Right lobe of liver (tissue), 6 donors: ENCODE data around the gene TMEM52. TPM values are rescaled to one million over a fixed set of nuclear protein-coding genes. Genes with fewer than 3 reads are reported as not detected.

Source experiments
- ATAC-seq, 4 donors: fragments of 200-7000 bp; cut with Tn5 transposase; one replicate each; pipeline ENCODE4 v1.9.1; 2020; ENCODE audit warnings: mild to moderate bottlenecking in 4 of 4, moderate library complexity in 4 of 4
- DNase-seq, 3 donors: peaks; one replicate each; pipeline ENCODE4 v3.0.0-alpha.2; 2020
- H3K27ac ChIP-seq, 3 donors: fragments of 200-600 bp; one replicate each; pipeline ENCODE4 v1.8.0; 2022
- H3K27me3 ChIP-seq, 2 donors: fragments of 200-600 bp; one replicate each; pipeline ENCODE4 v1.8.0; 2022
- H3K36me3 ChIP-seq, 4 donors: fragments of 200-600 bp; sonication (generic) in 1 of 4; one replicate each; pipeline versions ENCODE4 v1.5.1 to v1.8.0; 2017 to 2022; ENCODE audit warnings: control low read depth in 1 of 4
- H3K4me1 ChIP-seq, 4 donors: fragments of 200-600 bp; sonication (generic) in 1 of 4; one replicate each; pipeline versions ENCODE4 v1.5.1 to v1.8.0; 2017 to 2022; ENCODE audit warnings: control low read depth in 1 of 4
- H3K4me3 ChIP-seq, 3 donors: fragments of 200-600 bp; one replicate each; pipeline ENCODE4 v1.8.0; 2022
- H3K9me3 ChIP-seq, 4 donors: fragments of 200-600 bp; sonication (generic) in 1 of 4; one replicate each; pipeline versions ENCODE4 v1.5.1 to v1.8.0; 2017 to 2022; ENCODE audit warnings: control low read depth in 1 of 4
- POLR2A ChIP-seq: fragments of 450-650 bp; IDR thresholded peaks from one replicate; pipeline ENCODE4 v1.6.1; 2017; ENCODE audit warnings: antibody characterized with exemption, mild to moderate bottlenecking
- WGBS: methylation state at CpG from one replicate; pipeline ENCODE4 v1.1.6; 2018; ENCODE audit warnings: low coverage, low lambda C conversion rate; ENCODE audit not compliant: insufficient coverage; ENCODE audit errors: missing lambda C conversion rate; 5-methylcytosine and 5-hydroxymethylcytosine counted together
- intact Hi-C, 2 donors: fragments of 100-400 bp; cut with DNase I; formaldehyde crosslinking; loops; one replicate each; pipeline versions ENCODE4 v1.11.2 to v1.14.1; 2022
- total RNA-seq, 6 experiments: library from RNA; depleted of rRNA in 2 of 6; stranded (reverse); fragments of >200 nt in 2 of 6; fragmentation: NEBNext Ultra II Directional in 3 of 6; extraction: Animal tissue kit (Norgen Biotek cat#: 25700) in 3 of 6; gene quantifications; one replicate each; pipeline versions ENCODE4 v1.1.0 to v1.2.4, GENCODE V29; 2016 to 2023
- TF ChIP-seq, protein P1 (sequence below), 4 donors: fragments of 200-600 bp in 3 of 4; fragments of 450-650 bp in 1 of 4; IDR thresholded peaks; one replicate each; pipeline versions ENCODE4 v1.5.1 to v1.8.0; 2016 to 2022; ENCODE audit warnings: antibody characterized with exemption in 4 of 4, mild to moderate bottlenecking in 2 of 4
- donor health status: DM: no; HTN: yes; CAD: no.
- donor health status: DM: no; HTN: no; CAD: no.
- donor health status: DM: no; HTN: no; CAD: no.
- donor health status: DM: no; HTN: yes; CAD: no.
- donor health status: DM: no; HTN: yes; CAD: no.

Gene TMEM52
- total RNA-seq, 6 experiments from 2014 or later: 2.3 to 13.2 (median 6.0) TPM

DNA sequence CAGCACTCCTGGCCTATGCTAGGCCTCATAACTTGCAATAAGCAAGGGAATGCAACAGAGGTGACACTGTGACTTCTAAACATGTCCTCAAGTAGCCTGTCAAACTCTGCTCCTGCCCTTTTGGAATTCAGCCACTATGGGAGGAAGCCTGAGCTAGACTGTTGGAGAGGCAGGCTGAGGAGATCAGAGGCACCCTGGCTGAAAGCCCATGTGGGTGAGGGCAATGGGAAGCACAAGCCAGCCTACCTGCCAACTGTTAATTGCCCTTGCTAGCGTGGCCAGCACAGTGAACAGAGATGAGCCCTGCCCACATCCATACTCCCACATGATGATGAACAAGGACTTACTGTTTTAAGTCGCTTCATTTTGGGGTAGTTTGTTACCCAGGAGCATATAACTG lies 45.9 kb downstream of the TMEM52 start:
- ATAC-seq (peak; percentile 55 to 93 (median 74)), DNase-seq (peak in 2 of 3 donors; percentile 80 to 85)
- H3K27me3 ChIP-seq: no peaks in the 10 kb centered on the region
- H3K9me3 ChIP-seq: no peaks in the 10 kb centered on the region
- H3K4me1 ChIP-seq: peaks cover 0 to 32% (median 13%) of the 10 kb centered on the region in 4 donors
- peaks cover 0 to 10% (median 0%) of the 10 kb centered on the region in 4 donors for H3K36me3 ChIP-seq
- intact Hi-C loops: no loop called here
- no peak overlapping the region for H3K4me3 ChIP-seq
- H3K27ac ChIP-seq: no peak overlapping the region
- WGBS: 53% methylated on average over 2 of the region's 2 CpGs
- TF ChIP-seq, protein P1, sequence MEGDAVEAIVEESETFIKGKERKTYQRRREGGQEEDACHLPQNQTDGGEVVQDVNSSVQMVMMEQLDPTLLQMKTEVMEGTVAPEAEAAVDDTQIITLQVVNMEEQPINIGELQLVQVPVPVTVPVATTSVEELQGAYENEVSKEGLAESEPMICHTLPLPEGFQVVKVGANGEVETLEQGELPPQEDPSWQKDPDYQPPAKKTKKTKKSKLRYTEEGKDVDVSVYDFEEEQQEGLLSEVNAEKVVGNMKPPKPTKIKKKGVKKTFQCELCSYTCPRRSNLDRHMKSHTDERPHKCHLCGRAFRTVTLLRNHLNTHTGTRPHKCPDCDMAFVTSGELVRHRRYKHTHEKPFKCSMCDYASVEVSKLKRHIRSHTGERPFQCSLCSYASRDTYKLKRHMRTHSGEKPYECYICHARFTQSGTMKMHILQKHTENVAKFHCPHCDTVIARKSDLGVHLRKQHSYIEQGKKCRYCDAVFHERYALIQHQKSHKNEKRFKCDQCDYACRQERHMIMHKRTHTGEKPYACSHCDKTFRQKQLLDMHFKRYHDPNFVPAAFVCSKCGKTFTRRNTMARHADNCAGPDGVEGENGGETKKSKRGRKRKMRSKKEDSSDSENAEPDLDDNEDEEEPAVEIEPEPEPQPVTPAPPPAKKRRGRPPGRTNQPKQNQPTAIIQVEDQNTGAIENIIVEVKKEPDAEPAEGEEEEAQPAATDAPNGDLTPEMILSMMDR (IDR thresholded peaks at IDR 0.05): no peak
- no peak for TF ChIP-seq POLR2A

DNA sequence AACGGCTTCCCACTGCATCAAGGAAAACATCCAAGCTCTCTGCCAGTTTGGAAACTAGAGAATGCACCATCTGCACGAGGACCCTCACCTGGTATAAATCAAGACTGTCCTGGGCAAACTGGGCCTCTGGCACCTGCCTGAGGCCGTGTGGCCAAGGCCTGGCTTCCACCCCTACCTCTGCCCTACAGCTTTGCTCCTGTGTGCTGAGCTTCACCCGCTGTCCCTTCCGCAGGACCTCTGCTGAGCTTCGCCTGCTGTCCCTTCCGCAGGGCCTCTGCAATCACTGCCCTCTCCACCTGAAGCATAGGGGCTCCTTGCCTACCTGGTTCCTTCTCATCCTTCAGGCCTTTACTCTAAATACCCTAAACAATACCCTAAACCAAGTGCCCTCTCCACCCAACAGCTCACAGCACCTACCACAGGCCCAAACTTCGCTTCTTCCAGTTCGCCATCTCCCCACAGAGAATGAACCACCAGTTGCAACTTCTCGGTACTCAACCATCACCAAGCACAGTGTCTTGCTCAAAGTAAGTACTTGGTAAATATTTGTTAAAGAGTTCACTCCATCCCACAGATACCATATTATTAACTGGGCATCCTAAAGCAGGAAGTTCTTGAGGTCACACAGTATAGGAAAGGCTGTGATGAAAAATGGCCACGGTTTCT lies 46.6 kb downstream of the TMEM52 start:
- DNase-seq (no peak), ATAC-seq (peak in 2 of 4 donors; percentile 7 to 15)
- no peak overlapping the region for H3K27ac ChIP-seq
- no peak overlapping the region for H3K4me3 ChIP-seq
- intact Hi-C loops: no loop called here
- H3K27me3 ChIP-seq: no peaks in the 10 kb centered on the region
- H3K9me3 ChIP-seq: no peaks in the 10 kb centered on the region
- peaks cover 0 to 10% (median 0%) of the 10 kb centered on the region in 4 donors for H3K36me3 ChIP-seq
- TF ChIP-seq POLR2A: no peak
- TF ChIP-seq, protein P1 (IDR thresholded peaks at IDR 0.05): no peak
- WGBS: 82% methylated on average over 10 of the region's 11 CpGs
- peaks cover 0 to 32% (median 13%) of the 10 kb centered on the region in 4 donors for H3K4me1 ChIP-seq

DNA sequence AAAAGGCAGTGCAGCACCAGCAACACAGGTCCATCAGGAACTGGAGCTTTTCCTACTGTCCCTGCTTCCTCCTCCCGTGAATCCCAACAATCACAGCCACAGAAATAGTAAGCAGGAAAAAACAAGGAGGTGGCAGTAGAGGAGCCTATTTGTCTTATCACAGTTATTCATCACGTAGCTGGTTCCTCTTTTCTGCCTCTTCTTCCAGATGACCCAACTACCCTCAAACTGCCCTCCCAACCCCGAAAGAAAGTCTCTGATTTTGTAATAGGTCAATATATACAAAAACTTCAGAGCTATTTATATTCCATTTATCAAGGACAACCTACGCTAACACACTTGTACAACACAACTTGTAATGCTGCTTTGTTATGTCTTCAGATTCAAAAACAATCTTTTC lies 49.6 kb downstream of the TMEM52 start:
- intact Hi-C loops: no loop called here
- TF ChIP-seq POLR2A: no peak
- TF ChIP-seq, protein P1 (IDR thresholded peaks at IDR 0.05): no peak
- ATAC-seq (peak in 3 of 4 donors; percentile 39 to 55 (median 48)), DNase-seq (no peak)
- H3K36me3 ChIP-seq: no peaks in the 10 kb centered on the region
- 18% methylated on average over 4 of the region's 4 CpGs for WGBS
- peaks cover 0 to 32% (median 13%) of the 10 kb centered on the region in 4 donors for H3K4me1 ChIP-seq
- H3K27me3 ChIP-seq: no peaks in the 10 kb centered on the region
- no peak overlapping the region for H3K4me3 ChIP-seq
- no peak overlapping the region for H3K27ac ChIP-seq
- H3K9me3 ChIP-seq: no peaks in the 10 kb centered on the region

Other genes with a start within 250 kb of the TMEM52 start
- gene SLC35E2B, start 226.5 kb downstream of the TMEM52 start, total RNA-seq: 10 to 100 TPM; 13.4 to 19.9 (median 17.0) TPM
- 10 to 100 TPM in 4 of 6 experiments, 1 to 10 TPM in 2; 8.4 to 25.2 (median 11.0) TPM for gene CDK11A, start 194.9 kb downstream of the TMEM52 start, total RNA-seq
- 100 to 1,000 TPM in 3 of 6 experiments, 10 to 100 TPM in 3; 80.3 to 143 (median 100) TPM for gene NADK, start 140.8 kb downstream of the TMEM52 start, total RNA-seq
- gene GNB1, start 28.2 kb downstream of the TMEM52 start, total RNA-seq: 100 to 1,000 TPM in 4 of 6 experiments, 10 to 100 TPM in 2; 85.9 to 147 (median 104) TPM
- gene CALML6, start 4.0 kb downstream of the TMEM52 start, total RNA-seq: 1 to 10 TPM in 1 of 6 experiments, under 1 TPM in 3, not detected in 2; 0.44 to 1.4 (median 0.58) TPM
- gene CFAP74, start 84.5 kb upstream of the TMEM52 start, total RNA-seq: 1 to 10 TPM in 2 of 6 experiments, under 1 TPM in 3, not detected in 1; 0.16 to 3.5 (median 0.32) TPM
- under 1 TPM in 1 of 6 experiments, not detected in 5; 0.55 TPM for gene GABRD, start 100.1 kb upstream of the TMEM52 start, total RNA-seq
- 10 to 100 TPM; 10.3 to 20.1 (median 15.8) TPM for gene PRKCZ, start 131.1 kb upstream of the TMEM52 start, total RNA-seq